ENCODE measurements around the gene SCGB1C1. TPM values are rescaled to one million over a fixed set of nuclear protein-coding genes. Genes with fewer than 3 reads are reported as not detected.
"Not testable (repeated sequence)": the region's sequence is repeated elsewhere in the genome, so short reads cannot be mapped to it uniquely, and the experiment has no call there.

SCGB1C1 gene
- total RNA-seq (2013; cell fraction: nucleolus; rRNA removed): not detected in 2 replicates
- total RNA-seq (2014; rRNA removed) (not detected in 2 replicates), total RNA-seq (2014; rRNA removed; fragmentation: Illumina TruSeq; extraction: Trizol) (not detected in 2 replicates), total RNA-seq (2021) (not detected in 2 replicates), polyA plus RNA-seq (2011; rRNA removed) (not detected in 2 replicates), polyA plus RNA-seq (2014; fragmentation: Illumina TruSeq; extraction: Trizol) (not detected in 2 replicates), polyA plus RNA-seq (2014; fragmentation: Nextera tagmentation; extraction: Ambion mirVana) (not detected), polyA plus RNA-seq (2014; rRNA removed) (not detected in 2 replicates), polyA plus RNA-seq (2016; fragmentation: Nextera tagmentation; extraction: Ambion mirVana) (not detected), polyA minus RNA-seq (2011; rRNA and poly(A)+ RNA removed) (not detected in 2 replicates), Bru-seq, nascent RNA (not detected), BruChase-seq, experiment 1, labeled RNA remaining after a 6-hour chase (not detected), BruChase-seq, experiment 2, labeled RNA remaining after a 2-hour chase (not detected)
- polyA plus RNA-seq (2011; ENCODE audit: low read depth): not detected
- polyA plus RNA-seq (2011; cell fraction: cytosol; rRNA removed): not detected in 2 replicates
- not detected in 2 replicates for polyA plus RNA-seq (2011; cell fraction: nucleus; rRNA removed)
- not detected in 2 replicates for polyA plus RNA-seq (2012)
- polyA minus RNA-seq (2011; cell fraction: cytosol; rRNA and poly(A)+ RNA removed): not detected in 2 replicates
- polyA minus RNA-seq (2011; cell fraction: nucleus; rRNA and poly(A)+ RNA removed): not detected in 2 replicates
- long read RNA-seq, experiment 1: 0 reads
- long read RNA-seq, experiment 2: 0 reads

DNA sequence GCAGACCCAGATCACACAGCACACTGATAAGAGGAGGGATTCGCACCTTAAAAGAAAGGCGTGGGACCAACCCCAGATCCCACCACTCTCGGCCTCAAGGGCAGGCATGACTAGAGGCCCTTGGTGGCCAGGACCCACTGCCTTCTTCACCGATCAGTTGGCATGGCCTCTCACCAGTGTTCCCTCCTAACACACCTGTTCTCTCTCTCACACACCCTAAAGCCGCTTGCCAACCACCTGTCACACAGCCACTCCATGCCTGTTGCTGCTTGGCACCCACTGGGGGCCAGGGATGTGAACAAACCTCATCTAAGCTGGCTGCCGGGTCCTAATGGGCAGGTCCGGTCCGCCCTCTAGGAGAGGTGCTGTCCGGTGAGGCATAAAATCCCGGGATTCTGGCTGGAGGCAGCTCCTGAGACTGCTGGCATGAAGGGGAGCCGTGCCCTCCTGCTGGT, at the start of gene SCGB1C1:
Gene SCGB1C1 (plus strand): TSS at position 405 of the 455 bp plus-strand sequence. CDS start 22 bp downstream, at position 427.
- BruUV-seq (replicated peaks); intact Hi-C loops (cut with micrococcal nuclease; ENCODE audit: unreplicated experiment); SMC1A ChIA-PET (ENCODE audit: uncharacterized antibody, unreplicated experiment); POLR2A ChIA-PET; H4K20me1 ChIP-seq (ENCODE audit: control insufficient read depth, insufficient read depth); in situ Hi-C loops (cut with MboI); H3K36me3 ChIP-seq (ENCODE audit: control insufficient read depth in 2 of 2, insufficient read depth in 2 of 2, low read length in 1 of 2); ATAC-seq; CTCF ChIA-PET; H3K4me1 ChIP-seq (ENCODE audit: control insufficient read depth, insufficient read depth, low read length); H3K79me2 ChIP-seq (ENCODE audit: control insufficient read depth, insufficient read depth, low read length); H3K27me3 ChIP-seq (replicated peaks in 1 of 2; ENCODE audit: control insufficient read depth in 2 of 2, insufficient read depth in 2 of 2, low read length in 1 of 2); H3K9ac ChIP-seq (ENCODE audit: control insufficient read depth, insufficient read depth, low read length); H3K9me3 ChIP-seq (replicated peaks; ENCODE audit: control insufficient read depth, insufficient read depth, low read length); H3K4me3 ChIP-seq; RAD21 ChIA-PET (ENCODE audit: unreplicated experiment); H2AFZ ChIP-seq (ENCODE audit: control insufficient read depth, low read depth, low read length); DNase-seq (ENCODE audit: low read depth, low spot score); H3K4me2 ChIP-seq (ENCODE audit: control insufficient read depth, insufficient read depth); H3K27ac ChIP-seq (ENCODE audit: control insufficient read depth, insufficient read depth); FAIRE-seq: not testable (repeated sequence)
- WGBS (ENCODE audit: insufficient coverage, insufficient replicate concordance, low lambda C conversion rate, missing lambda C conversion rate): 69% methylated on average over 3 of the region's 11 CpGs

DNA sequence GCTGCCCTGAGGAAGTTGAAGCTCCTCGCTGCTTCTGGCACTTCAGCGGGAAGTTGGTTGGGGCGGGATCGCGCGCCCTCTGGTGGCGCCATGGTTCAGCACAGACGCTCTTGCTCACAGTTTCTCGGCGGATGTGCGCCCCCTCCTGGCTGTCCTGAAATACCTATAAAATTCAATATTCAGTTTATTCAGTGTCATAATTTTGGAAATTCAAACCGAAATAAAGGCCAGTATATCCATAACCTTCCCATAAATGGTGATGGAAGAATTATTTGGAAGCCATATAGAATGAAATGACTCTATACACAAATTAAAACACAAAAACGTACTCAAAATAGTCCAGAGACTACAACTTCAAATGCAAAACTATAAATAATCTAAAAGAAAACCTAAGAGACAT, 12.6 kb upstream of the SCGB1C1 start:
- in situ Hi-C loops (cut with MboI); H3K4me1 ChIP-seq (ENCODE audit: control insufficient read depth, insufficient read depth, low read length); RAD21 ChIA-PET (ENCODE audit: unreplicated experiment); H3K9me3 ChIP-seq (replicated peaks; ENCODE audit: control insufficient read depth, insufficient read depth, low read length); intact Hi-C loops (cut with micrococcal nuclease; ENCODE audit: unreplicated experiment); H3K4me2 ChIP-seq (ENCODE audit: control insufficient read depth, insufficient read depth); H3K27ac ChIP-seq (ENCODE audit: control insufficient read depth, insufficient read depth); FAIRE-seq; CTCF ChIA-PET; H3K79me2 ChIP-seq (ENCODE audit: control insufficient read depth, insufficient read depth, low read length); POLR2A ChIA-PET; H3K4me3 ChIP-seq; H3K36me3 ChIP-seq (ENCODE audit: control insufficient read depth in 2 of 2, insufficient read depth in 2 of 2, low read length in 1 of 2); ATAC-seq; SMC1A ChIA-PET (ENCODE audit: uncharacterized antibody, unreplicated experiment); H2AFZ ChIP-seq (ENCODE audit: control insufficient read depth, low read depth, low read length); H4K20me1 ChIP-seq (ENCODE audit: control insufficient read depth, insufficient read depth); H3K9ac ChIP-seq (ENCODE audit: control insufficient read depth, insufficient read depth, low read length); BruUV-seq (replicated peaks); DNase-seq (ENCODE audit: low read depth, low spot score); H3K27me3 ChIP-seq (replicated peaks in 1 of 2; ENCODE audit: control insufficient read depth in 2 of 2, insufficient read depth in 2 of 2, low read length in 1 of 2): not testable (repeated sequence)
- peak in 1 of 3 experiments; percentile 29; a peak in 1 of 6 replicates for TF ChIP-seq CTCF (IDR thresholded peaks at IDR 0.05 in 2 of 3, conservative IDR thresholded peaks at IDR 0.05 in 1 of 3; ENCODE audit: control insufficient read depth in 2 of 3, extremely low read depth in 1 of 3, insufficient read depth in 1 of 3, low read depth in 3 of 3, low read length in 3 of 3)
- WGBS (ENCODE audit: insufficient coverage, insufficient replicate concordance, low lambda C conversion rate, missing lambda C conversion rate): no CpG with 5 or more reads among the region's 13 CpGs

DNA sequence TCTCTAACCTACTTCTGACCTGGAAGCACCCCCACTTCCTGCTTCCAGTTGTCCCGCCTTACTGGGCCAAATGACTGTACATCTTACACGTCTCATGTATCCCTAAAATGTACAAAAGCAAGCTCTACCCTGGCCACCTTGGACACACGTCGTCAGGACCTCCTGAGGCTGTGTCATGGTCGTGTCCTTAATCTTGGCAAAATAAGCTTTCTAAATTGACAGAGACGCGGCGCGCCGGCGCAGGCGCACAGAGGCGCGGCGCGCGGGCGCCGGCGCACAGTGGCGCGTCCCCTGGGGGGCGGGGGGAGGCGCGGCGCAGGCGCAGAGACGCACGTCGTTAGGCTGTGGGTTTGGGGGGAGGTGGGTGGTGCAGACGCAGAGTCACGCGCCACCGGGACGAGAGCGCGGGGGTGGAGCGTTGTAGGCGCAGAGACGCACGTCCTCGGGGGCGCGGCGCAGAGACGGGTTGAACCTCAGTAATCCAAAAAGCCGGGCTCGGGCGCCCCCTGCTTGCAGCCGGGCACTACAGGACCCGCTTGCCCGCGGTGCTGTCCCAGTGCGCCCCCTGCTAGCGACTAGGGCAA, 3.6 kb upstream of the SCGB1C1 start:
- H3K27me3 ChIP-seq (replicated peaks in 1 of 2; ENCODE audit: control insufficient read depth in 2 of 2, insufficient read depth in 2 of 2, low read length in 1 of 2); RAD21 ChIA-PET (ENCODE audit: unreplicated experiment); SMC1A ChIA-PET (ENCODE audit: uncharacterized antibody, unreplicated experiment); intact Hi-C loops (cut with micrococcal nuclease; ENCODE audit: unreplicated experiment); H3K4me2 ChIP-seq (ENCODE audit: control insufficient read depth, insufficient read depth); H3K36me3 ChIP-seq (ENCODE audit: control insufficient read depth in 2 of 2, insufficient read depth in 2 of 2, low read length in 1 of 2); CTCF ChIA-PET; H2AFZ ChIP-seq (ENCODE audit: control insufficient read depth, low read depth, low read length); DNase-seq (ENCODE audit: low read depth, low spot score); H4K20me1 ChIP-seq (ENCODE audit: control insufficient read depth, insufficient read depth); FAIRE-seq; H3K4me1 ChIP-seq (ENCODE audit: control insufficient read depth, insufficient read depth, low read length); H3K79me2 ChIP-seq (ENCODE audit: control insufficient read depth, insufficient read depth, low read length); POLR2A ChIA-PET; ATAC-seq; BruUV-seq (replicated peaks); in situ Hi-C loops (cut with MboI); H3K27ac ChIP-seq (ENCODE audit: control insufficient read depth, insufficient read depth); H3K9me3 ChIP-seq (replicated peaks; ENCODE audit: control insufficient read depth, insufficient read depth, low read length); H3K4me3 ChIP-seq; H3K9ac ChIP-seq (ENCODE audit: control insufficient read depth, insufficient read depth, low read length): not testable (repeated sequence)
- 95% methylated on average over 43 of the region's 55 CpGs for WGBS (ENCODE audit: insufficient coverage, insufficient replicate concordance, low lambda C conversion rate, missing lambda C conversion rate)
